ENCODE data around the gene CDCA5.
A peak's percentile ranks its signal among the peaks of the same experiment; 100 is the strongest.

DNA sequence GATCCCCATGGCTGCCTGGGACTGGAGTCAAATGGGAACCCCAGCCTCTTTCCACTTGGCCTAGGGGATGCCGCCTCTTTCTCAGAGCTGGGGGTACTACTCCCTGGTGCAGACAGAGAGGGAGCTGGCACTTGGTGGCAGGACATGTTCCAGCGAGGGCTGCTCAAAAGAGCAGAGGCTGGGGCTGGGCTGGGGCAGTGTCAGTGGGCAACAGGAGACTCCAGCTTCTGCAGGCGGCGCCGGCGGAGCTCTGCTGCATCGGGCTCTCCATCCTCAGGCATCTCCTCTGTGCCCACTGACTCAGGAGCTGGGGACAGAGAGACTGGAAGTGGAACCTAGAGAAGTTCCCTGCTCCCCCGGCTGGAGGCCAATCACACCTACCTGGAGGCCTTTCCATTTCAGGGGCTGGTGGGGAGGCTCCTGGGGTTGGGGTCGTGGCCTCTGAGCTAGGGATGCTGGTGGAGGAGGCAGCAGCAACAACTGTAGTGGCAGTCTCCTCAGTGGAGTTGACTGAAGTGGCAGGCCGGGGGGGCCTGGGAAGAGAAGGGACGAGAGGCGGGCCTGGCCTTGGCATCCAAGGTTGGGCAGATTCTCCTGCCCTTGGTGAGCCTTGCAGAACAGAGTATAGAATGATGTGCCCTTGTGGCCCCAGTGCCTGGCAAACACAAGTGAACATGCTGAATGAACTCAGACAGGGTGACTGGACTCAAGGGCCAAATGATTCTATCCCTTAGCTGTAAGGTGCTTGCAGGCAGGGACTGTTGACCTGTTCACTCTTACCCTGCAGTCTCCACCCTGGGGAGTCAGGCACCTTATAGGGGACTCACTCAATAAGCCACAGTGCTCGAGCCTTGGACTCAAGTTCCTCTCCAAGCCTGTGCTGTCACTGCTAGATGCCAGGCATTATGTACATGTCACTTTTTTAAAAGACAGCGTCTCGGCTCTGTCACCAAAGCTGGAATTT lies 44.6 kb upstream of the CDCA5 start:
- TF ChIP-seq POLR2A (IDR thresholded peaks at IDR 0.05; ENCODE audit: low read depth, low read length), result peak; percentile 45; the same call in 1 of the 2 replicates
- TF ChIP-seq POLR2AphosphoS5 (IDR thresholded peaks at IDR 0.05; ENCODE audit: low read depth, low read length), result 0 out of 2 replicates have a peak, but pooled peaks have one; percentile 36
- no peak for TF ChIP-seq PAX5 (IDR thresholded peaks at IDR 0.05; ENCODE audit: insufficient read depth, low read length, severe bottlenecking)

All from GM12891 (cell line).